ENCODE results near the gene VPS11.

The VPS11 gene

DNA sequence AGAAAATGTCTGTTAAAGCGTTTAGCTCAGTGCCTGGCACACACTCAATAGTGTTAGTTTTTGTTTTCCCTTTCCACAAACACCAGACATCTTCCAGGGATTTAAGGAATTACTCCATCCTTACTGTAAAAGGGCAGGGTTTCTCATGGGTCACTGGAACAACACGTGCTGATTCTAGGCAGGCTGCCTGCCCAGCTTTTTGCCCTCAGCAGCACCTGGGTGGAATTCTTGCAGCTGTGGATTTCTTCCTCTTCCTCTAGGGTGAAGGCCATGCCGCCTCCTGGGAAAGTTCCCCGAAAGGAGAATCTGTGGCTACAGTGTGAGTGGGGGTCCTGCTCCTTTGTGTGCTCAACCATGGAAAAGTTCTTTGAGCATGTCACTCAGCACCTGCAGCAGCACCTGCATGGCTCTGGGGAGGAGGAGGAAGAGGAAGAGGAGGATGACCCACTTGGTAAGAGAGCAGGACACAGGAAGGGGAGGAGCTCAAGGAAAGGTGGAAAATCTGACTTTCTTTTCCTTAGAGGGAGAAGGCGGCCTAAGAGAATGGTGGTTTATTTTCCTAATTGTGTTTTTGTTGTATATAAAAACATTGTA is 59.2 kb downstream of the VPS11 start:
- DNase-seq: no peak

GRCh38 chr11:119130662-119131061 is 63.0 kb downstream of the VPS11 start:
- no peak for DNase-seq

All from activated effector memory CD4-positive, alpha-beta T cell treated with Interleukin-2 at 50 U/mL for 16 hours (primary cell).